ENCODE data around the gene NLGN1.
A peak's percentile ranks its signal among the peaks of the same experiment; 100 is the strongest.

NLGN1 gene

GRCh38 chr3:173745952-173746682, 348.6 kb downstream of the NLGN1 start:
- TF ChIP-seq, protein P1, sequence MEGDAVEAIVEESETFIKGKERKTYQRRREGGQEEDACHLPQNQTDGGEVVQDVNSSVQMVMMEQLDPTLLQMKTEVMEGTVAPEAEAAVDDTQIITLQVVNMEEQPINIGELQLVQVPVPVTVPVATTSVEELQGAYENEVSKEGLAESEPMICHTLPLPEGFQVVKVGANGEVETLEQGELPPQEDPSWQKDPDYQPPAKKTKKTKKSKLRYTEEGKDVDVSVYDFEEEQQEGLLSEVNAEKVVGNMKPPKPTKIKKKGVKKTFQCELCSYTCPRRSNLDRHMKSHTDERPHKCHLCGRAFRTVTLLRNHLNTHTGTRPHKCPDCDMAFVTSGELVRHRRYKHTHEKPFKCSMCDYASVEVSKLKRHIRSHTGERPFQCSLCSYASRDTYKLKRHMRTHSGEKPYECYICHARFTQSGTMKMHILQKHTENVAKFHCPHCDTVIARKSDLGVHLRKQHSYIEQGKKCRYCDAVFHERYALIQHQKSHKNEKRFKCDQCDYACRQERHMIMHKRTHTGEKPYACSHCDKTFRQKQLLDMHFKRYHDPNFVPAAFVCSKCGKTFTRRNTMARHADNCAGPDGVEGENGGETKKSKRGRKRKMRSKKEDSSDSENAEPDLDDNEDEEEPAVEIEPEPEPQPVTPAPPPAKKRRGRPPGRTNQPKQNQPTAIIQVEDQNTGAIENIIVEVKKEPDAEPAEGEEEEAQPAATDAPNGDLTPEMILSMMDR (conservative IDR thresholded peaks at IDR 0.05): no peak
- no peak overlapping the region for H3K27ac ChIP-seq

- H3K27ac ChIP-seq: peak overlapping the region; percentile 55
- TF ChIP-seq, protein P1 (conservative IDR thresholded peaks at IDR 0.05): no peak
Observed at GRCh38 chr3:173747427-173747826, 349.9 kb downstream of the NLGN1 start.

- peak overlapping the region; percentile 55 for H3K27ac ChIP-seq
- TF ChIP-seq, protein P1 (conservative IDR thresholded peaks at IDR 0.05): no peak
Observed at GRCh38 chr3:173748105-173748504, 350.6 kb downstream of the NLGN1 start.

DNA sequence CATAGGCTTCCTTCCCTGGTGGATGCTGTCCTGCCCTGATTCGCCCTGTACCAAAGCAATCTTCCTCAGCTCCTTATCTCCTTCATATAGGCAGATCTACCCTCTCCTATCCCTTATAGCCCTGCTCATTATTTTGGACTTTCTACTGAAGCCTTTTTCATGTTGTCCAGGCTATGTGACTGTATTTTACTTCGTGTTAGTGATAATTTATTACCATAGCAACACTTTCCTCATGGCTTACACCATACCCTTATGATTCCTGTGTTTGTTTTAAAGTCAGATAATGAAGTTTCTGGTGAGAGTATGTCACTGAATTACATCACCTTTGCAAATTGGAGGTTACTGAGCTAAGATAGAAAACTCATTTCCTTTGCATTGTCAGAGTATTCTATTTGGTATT, 352.6 kb downstream of the NLGN1 start:
- H3K27ac ChIP-seq: no peak overlapping the region
- TF ChIP-seq, protein P1 (conservative IDR thresholded peaks at IDR 0.05): no peak

DNA sequence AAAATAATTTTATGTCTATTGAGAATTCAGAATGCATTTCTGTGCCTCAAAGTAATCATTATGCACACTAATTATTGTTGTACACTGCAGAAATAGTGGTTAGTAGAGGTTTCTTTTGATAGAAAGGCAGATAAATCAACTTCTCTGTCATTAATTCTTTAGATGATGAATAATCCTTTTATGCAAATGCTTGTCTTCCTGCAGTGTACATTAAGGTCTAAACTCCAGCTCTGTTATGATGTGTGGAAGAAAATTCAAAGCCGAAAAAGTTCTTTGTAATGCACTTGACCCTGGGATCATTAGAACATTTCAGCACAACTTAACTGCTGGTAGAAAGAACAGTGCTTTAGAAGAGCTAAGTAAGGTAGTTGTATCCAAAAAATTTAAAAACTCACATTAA, 353.0 kb downstream of the NLGN1 start:
- TF ChIP-seq, protein P1 (conservative IDR thresholded peaks at IDR 0.05): no peak
- no peak overlapping the region for H3K27ac ChIP-seq

- TF ChIP-seq, protein P1 (conservative IDR thresholded peaks at IDR 0.05): no peak
- no peak overlapping the region for H3K27ac ChIP-seq
Observed at GRCh38 chr3:173753593-173753992, 356.0 kb downstream of the NLGN1 start.

GRCh38 chr3:173755161-173755560, 357.6 kb downstream of the NLGN1 start:
- TF ChIP-seq, protein P1 (conservative IDR thresholded peaks at IDR 0.05): no peak
- H3K27ac ChIP-seq: no peak overlapping the region
